SK-N-SH (cell line): ENCODE results near the gene NUPR2. TPM values are rescaled to one million over a fixed set of nuclear protein-coding genes. Genes with fewer than 3 reads are reported as not detected.
"Not testable (repeated sequence)": the region's sequence is repeated elsewhere in the genome, so short reads cannot be mapped to it uniquely, and the experiment has no call there.

ENCODE experiments used
- CTCF ChIA-PET: fragments of 300-600, 350-600 bp; formaldehyde crosslinking; extraction: SDS; loops from one replicate; lab custom pipeline; 2021; lab: Yijun Ruan, JAX
- POLR2A ChIA-PET: fragments of 350-600 bp; sonication (Branson Sonifier 250); formaldehyde crosslinking; extraction: SDS; loops from one replicate; lab custom pipeline; 2020; ENCODE audit warnings: antibody characterized with exemption, inconsistent platforms; lab: Yijun Ruan, JAX
- DNase-seq: peaks from one replicate; pipeline ENCODE4 v3.0.0; 2012
- H2AFZ ChIP-seq: fragments of 200-600 bp; sonication (generic); 2 replicates; pipeline ENCODE4 v1.8.1; 2016; ENCODE audit warnings: antibody characterized with exemption, mild to moderate bottlenecking, low read depth
- H3F3A ChIP-seq: fragments of 200-600 bp; sonication (generic); replicated peaks from 2 replicates; pipeline ENCODE3; 2016; ENCODE audit warnings: antibody characterized with exemption, mild to moderate bottlenecking; ENCODE audit not compliant: insufficient read depth
- H3K27ac ChIP-seq, 2 experiments: fragments of 200-500 bp in 1 of 2; fragments of 200-600 bp in 1 of 2; sonication (Bioruptor generic) in 1 of 2; sonication (generic), shearing (Covaris generic) in 1 of 2; 2 replicates each; pipeline versions ENCODE4 v1.5.1 to v1.6.1; 2014 to 2016; ENCODE audit warnings: low read depth in 2 of 2, inconsistent platforms in 1 of 2, low read length in 1 of 2, mild to moderate bottlenecking in 1 of 2, mixed read lengths in 1 of 2
- H3K27me3 ChIP-seq: fragments of 200-600 bp; sonication (generic), shearing (Covaris generic); 2 replicates; pipeline ENCODE4 v1.6.1; 2016; ENCODE audit warnings: mixed run types; ENCODE audit not compliant: insufficient read depth
- H3K36me3 ChIP-seq, 2 experiments: fragments of 200-500 bp in 1 of 2; fragments of 200-600 bp in 1 of 2; sonication (Bioruptor generic) in 1 of 2; sonication (generic) in 1 of 2; replicated peaks in 1 of 2; 2 replicates each; pipeline versions ENCODE3 to v1.5.1; 2014 to 2016; ENCODE audit warnings: low read length in 1 of 2, mild to moderate bottlenecking in 1 of 2; ENCODE audit not compliant: insufficient read depth in 2 of 2, control insufficient read depth in 1 of 2
- H3K4me1 ChIP-seq, 2 experiments: fragments of 200-500 bp in 1 of 2; fragments of 200-600 bp in 1 of 2; sonication (Bioruptor generic) in 1 of 2; sonication (generic), shearing (Covaris generic) in 1 of 2; 2 replicates each; pipeline versions ENCODE4 v1.5.1 to v1.6.1; 2014 to 2016; ENCODE audit warnings: low read depth in 1 of 2, low read length in 1 of 2, mixed run types in 1 of 2; ENCODE audit not compliant: insufficient read depth in 2 of 2, control insufficient read depth in 1 of 2
- H3K4me2 ChIP-seq: fragments of 200-600 bp; sonication (generic), shearing (Covaris generic); 2 replicates; pipeline ENCODE4 v1.6.1; 2017; ENCODE audit warnings: mixed run types
- H3K4me3 ChIP-seq, 2 experiments: fragments of 200-500 bp in 1 of 2; fragments of 200-600 bp in 1 of 2; sonication (Bioruptor generic) in 1 of 2; sonication (generic), shearing (Covaris generic) in 1 of 2; 2 replicates each; pipeline versions ENCODE4 v1.5.1 to v1.8.1; 2014 to 2016; ENCODE audit warnings: low read depth in 2 of 2, inconsistent platforms in 1 of 2, low read length in 1 of 2, mild to moderate bottlenecking in 1 of 2, mixed read lengths in 1 of 2, moderate library complexity in 1 of 2
- H3K79me2 ChIP-seq: fragments of 200-600 bp; sonication (generic); 2 replicates; pipeline ENCODE4 v1.8.1; 2017; ENCODE audit warnings: mild to moderate bottlenecking; ENCODE audit not compliant: insufficient read depth
- H3K9ac ChIP-seq: fragments of 200-600 bp; sonication (generic); 2 replicates; pipeline ENCODE4 v1.6.1; 2017; ENCODE audit warnings: mixed run types
- H3K9me2 ChIP-seq: fragments of 200-600 bp; sonication (generic); 2 replicates; pipeline ENCODE4 v1.6.1; 2017; ENCODE audit warnings: mixed run types
- H3K9me3 ChIP-seq: fragments of 200-600 bp; sonication (generic); 2 replicates; pipeline ENCODE4 v1.6.1; 2017; ENCODE audit warnings: mixed run types, mild to moderate bottlenecking, moderate library complexity
- H4K20me1 ChIP-seq: fragments of 200-600 bp; sonication (generic); 2 replicates; pipeline ENCODE4 v1.6.1; 2017; ENCODE audit warnings: mild to moderate bottlenecking, mixed run types; ENCODE audit not compliant: insufficient read depth
- CHD2 ChIP-seq: fragments of 150-350 bp; IDR thresholded peaks from 2 replicates; pipeline ENCODE4 v1.6.1; 2018; ENCODE audit warnings: low read length; ENCODE audit not compliant: partially characterized antibody
- ELF1 ChIP-seq: IDR thresholded peaks from 2 replicates; pipeline ENCODE4 v1.4.0; 2012
- FOXJ3 ChIP-seq: sonication (generic); formaldehyde crosslinking; IDR thresholded peaks from 2 replicates; pipeline ENCODE4 v1.5.1; 2020; ENCODE audit warnings: mild to moderate bottlenecking, missing genetic modification reagents
- GABPA ChIP-seq: IDR thresholded peaks from 2 replicates; pipeline ENCODE4 v1.4.0; 2012; ENCODE audit warnings: low read depth, mild to moderate bottlenecking
- GATA2 ChIP-seq: sonication (generic); formaldehyde crosslinking; IDR thresholded peaks from 2 replicates; pipeline ENCODE4 v1.5.0; 2020; ENCODE audit warnings: mild to moderate bottlenecking, missing genetic modification reagents
- IRF3 ChIP-seq: fragments of 150-350 bp; IDR thresholded peaks from 2 replicates; pipeline ENCODE4 v1.6.1; 2016; ENCODE audit warnings: mild to moderate bottlenecking, low read depth, low read length
- MAX ChIP-seq: IDR thresholded peaks from 2 replicates; pipeline ENCODE4 v1.4.0; 2012; ENCODE audit warnings: low read depth
- POLR2AphosphoS5 ChIP-seq: IDR thresholded peaks from 2 replicates; pipeline ENCODE4 v1.6.1; 2012; ENCODE audit warnings: low read depth, low read length
- RFX5 ChIP-seq: IDR thresholded peaks from 2 replicates; pipeline ENCODE4 v1.6.1; 2012; ENCODE audit warnings: mild to moderate bottlenecking, improper control_type of control experiment, low read length
- RXRA ChIP-seq: IDR thresholded peaks from 2 replicates; pipeline ENCODE4 v1.4.0; 2012; ENCODE audit warnings: low read depth, mild to moderate bottlenecking, borderline replicate concordance
- SMC3 ChIP-seq: IDR thresholded peaks from 2 replicates; pipeline ENCODE4 v1.6.1; 2012; ENCODE audit warnings: low read depth, low read length, improper control_type of control experiment
- TEAD4 ChIP-seq: IDR thresholded peaks from 2 replicates; pipeline ENCODE4 v1.4.0; 2012; ENCODE audit warnings: mild to moderate bottlenecking, borderline replicate concordance; ENCODE audit not compliant: insufficient read depth
- YY1 ChIP-seq: IDR thresholded peaks from 2 replicates; pipeline ENCODE4 v1.4.0; 2012; ENCODE audit warnings: low read depth, mild to moderate bottlenecking
- WGBS: methylation state at CpG from one replicate; pipeline ENCODE4 v1.1.6; 2017; ENCODE audit warnings: low lambda C conversion rate; 5-methylcytosine and 5-hydroxymethylcytosine counted together
- polyA plus RNA-seq, 3 experiments: library from polyadenylated mRNA; depleted of rRNA; stranded (reverse); fragments of >200 nt; gene quantifications; 2 replicates each; pipeline ENCODE4 v1.2.3, GENCODE V29; 2012
- TF ChIP-seq, protein P1 (sequence below): fragments of 150-350 bp; IDR thresholded peaks from 2 replicates; pipeline ENCODE4 v1.6.1; 2017; ENCODE audit warnings: antibody characterized with exemption, low read length, low read depth, borderline replicate concordance

The NUPR2 gene
- polyA plus RNA-seq, 1 of the 3 experiments (the other 2 are of a cell fraction) = not detected

- Histone ChIP-seq H3K9ac (no peak overlapping the region), H2AFZ (no peak overlapping the region), H4K20me1 (no peaks in the 10 kb centered on the region), H3K79me2 (no peaks in the 10 kb centered on the region), H3K9me3 (no peaks in the 10 kb centered on the region), H3K4me2 (no peak overlapping the region), H3K4me1 (no peaks in the 10 kb centered on the region), H3K9me2 (no peaks in the 10 kb centered on the region), H3K4me3 (no peak overlapping the region), H3F3A (no peaks in the 10 kb centered on the region), H3K36me3 (no peaks in the 10 kb centered on the region), H3K27me3 (peaks cover 15% of the 10 kb centered on the region; the same call in 1 of the 2 replicates), H3K27ac (no peak overlapping the region)
- CTCF ChIA-PET = no interaction called here
- POLR2A ChIA-PET = no interaction called here
- no peak for DNase-seq
- WGBS = 32% methylated on average over 6 of the region's 6 CpGs
- no peak for TF ChIP-seq RFX5
- TF ChIP-seq GABPA = no peak
- no peak for TF ChIP-seq CHD2
- no peak for TF ChIP-seq SMC3
- TF ChIP-seq GATA2 (CRISPR knock-in tag) = no peak
- no peak for TF ChIP-seq RXRA
- TF ChIP-seq TEAD4 = no peak
- TF ChIP-seq FOXJ3 (CRISPR knock-in tag) = no peak
- TF ChIP-seq YY1 = no peak
- no peak for TF ChIP-seq POLR2AphosphoS5
- no peak for TF ChIP-seq ELF1
- TF ChIP-seq, protein P1, sequence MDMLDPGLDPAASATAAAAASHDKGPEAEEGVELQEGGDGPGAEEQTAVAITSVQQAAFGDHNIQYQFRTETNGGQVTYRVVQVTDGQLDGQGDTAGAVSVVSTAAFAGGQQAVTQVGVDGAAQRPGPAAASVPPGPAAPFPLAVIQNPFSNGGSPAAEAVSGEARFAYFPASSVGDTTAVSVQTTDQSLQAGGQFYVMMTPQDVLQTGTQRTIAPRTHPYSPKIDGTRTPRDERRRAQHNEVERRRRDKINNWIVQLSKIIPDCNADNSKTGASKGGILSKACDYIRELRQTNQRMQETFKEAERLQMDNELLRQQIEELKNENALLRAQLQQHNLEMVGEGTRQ = no peak
- no peak for TF ChIP-seq IRF3
- no peak for TF ChIP-seq MAX
Measured at GRCh38 chr7:56121440-56121839, 5.2 kb upstream of the NUPR2 start.

- H4K20me1 ChIP-seq, H3K27ac ChIP-seq, POLR2A ChIA-PET, H3F3A ChIP-seq, H3K4me2 ChIP-seq, CTCF ChIA-PET, H3K36me3 ChIP-seq, H2AFZ ChIP-seq, H3K9me3 ChIP-seq, H3K9me2 ChIP-seq, H3K4me1 ChIP-seq, H3K79me2 ChIP-seq, H3K4me3 ChIP-seq, DNase-seq, H3K9ac ChIP-seq: not testable (repeated sequence)
- H3K27me3 ChIP-seq = peaks cover 17% of the 10 kb centered on the region; the same call in 1 of the 2 replicates
- 11% methylated on average over 3 of the region's 3 CpGs for WGBS
Measured at GRCh38 chr7:56112244-56112643, 4.0 kb downstream of the NUPR2 start.
